ENCODE data around the gene SUPT20H.
"Not testable (repeated sequence)": the region's sequence is repeated elsewhere in the genome, so short reads cannot be mapped to it uniquely, and the experiment has no call there.

The SUPT20H gene

GRCh38 chr13:37070145-37070695 is 10.7 kb upstream of the SUPT20H start:
- no peak for DNase-seq

GRCh38 chr13:37069597-37070103 is 10.2 kb upstream of the SUPT20H start:
- no peak for DNase-seq

GRCh38 chr13:37068962-37069361 is 9.5 kb upstream of the SUPT20H start:
- no peak for DNase-seq

- DNase-seq, result no peak
These were observed 8.4 kb upstream of the SUPT20H start for GRCh38 chr13:37067874-37068273.

GRCh38 chr13:37065890-37066526 is 6.5 kb upstream of the SUPT20H start:
- DNase-seq, result no peak

GRCh38 chr13:37059848-37060192 is 332 bp upstream of the SUPT20H start:
- no peak for DNase-seq

GRCh38 chr13:37056228-37056627 is 3.3 kb downstream of the SUPT20H start:
- DNase-seq, result not testable (repeated sequence)

GRCh38 chr13:37053111-37053510 is 6.4 kb downstream of the SUPT20H start:
- DNase-seq, result not testable (repeated sequence)

GRCh38 chr13:37049810-37050209 is 9.7 kb downstream of the SUPT20H start:
- DNase-seq, result no peak

- no peak for DNase-seq
These were observed 11.6 kb downstream of the SUPT20H start for GRCh38 chr13:37047846-37048245.

- no peak for DNase-seq
These were observed 12.5 kb downstream of the SUPT20H start for GRCh38 chr13:37047032-37047431.

- no peak for DNase-seq
These were observed 13.4 kb downstream of the SUPT20H start for GRCh38 chr13:37046062-37046461.

GRCh38 chr13:37040789-37041188 is 18.7 kb downstream of the SUPT20H start:
- DNase-seq, result no peak

- DNase-seq, result no peak
These were observed 19.6 kb downstream of the SUPT20H start for GRCh38 chr13:37039896-37040295.

GRCh38 chr13:37037241-37037640 is 22.2 kb downstream of the SUPT20H start:
- DNase-seq, result no peak

GRCh38 chr13:37029617-37030016 is 29.9 kb downstream of the SUPT20H start:
- DNase-seq, result no peak

- DNase-seq, result no peak
These were observed 31.8 kb downstream of the SUPT20H start for GRCh38 chr13:37027639-37028038.

GRCh38 chr13:37026771-37027170 is 32.7 kb downstream of the SUPT20H start:
- no peak for DNase-seq

- no peak for DNase-seq
These were observed 35.6 kb downstream of the SUPT20H start for GRCh38 chr13:37023871-37024270.

- no peak for DNase-seq
These were observed 44.9 kb downstream of the SUPT20H start for GRCh38 chr13:37014609-37015008.

- no peak for DNase-seq
These were observed 47.7 kb downstream of the SUPT20H start for GRCh38 chr13:37011788-37012187.

- no peak for DNase-seq
These were observed 48.5 kb downstream of the SUPT20H start for GRCh38 chr13:37011002-37011401.

GRCh38 chr13:37010424-37010823 is 49.1 kb downstream of the SUPT20H start:
- DNase-seq, result no peak

- DNase-seq, result no peak
These were observed 49.8 kb downstream of the SUPT20H start for GRCh38 chr13:37009692-37010091.
